GM21786 (cell line): ENCODE data around the gene RMI2.

Experiments
- ATAC-seq: cut with Tn5 transposase; IDR thresholded peaks from one replicate; pipeline ENCODE4 v1.9.1; 2021; ENCODE audit not compliant: unreplicated experiment

The RMI2 gene

GRCh38 chr16:11309895-11310633 is 35.2 kb upstream of the RMI2 start:
- peak; percentile 34 for ATAC-seq

GRCh38 chr16:11310634-11310977 is 34.7 kb upstream of the RMI2 start:
- no peak for ATAC-seq

- ATAC-seq = no peak
These were observed 34.2 kb upstream of the RMI2 start for GRCh38 chr16:11310997-11311561.

GRCh38 chr16:11312718-11313492 is 32.4 kb upstream of the RMI2 start:
- no peak for ATAC-seq

GRCh38 chr16:11313493-11314308 is 31.6 kb upstream of the RMI2 start:
- ATAC-seq = no peak

GRCh38 chr16:11314309-11314894 is 30.9 kb upstream of the RMI2 start:
- ATAC-seq = no peak

GRCh38 chr16:11315510-11315909 is 29.7 kb upstream of the RMI2 start:
- ATAC-seq = no peak

- ATAC-seq = no peak
These were observed 28.8 kb upstream of the RMI2 start for GRCh38 chr16:11316331-11317015.

- ATAC-seq = no peak
These were observed 26.4 kb upstream of the RMI2 start for GRCh38 chr16:11318817-11319216.

- no peak for ATAC-seq
These were observed 25.6 kb upstream of the RMI2 start for GRCh38 chr16:11319529-11320146.

GRCh38 chr16:11320170-11320569 is 25.1 kb upstream of the RMI2 start:
- no peak for ATAC-seq

GRCh38 chr16:11321662-11322061 is 23.6 kb upstream of the RMI2 start:
- no peak for ATAC-seq

GRCh38 chr16:11322823-11323222 is 22.4 kb upstream of the RMI2 start:
- no peak for ATAC-seq

- no peak for ATAC-seq
These were observed 21.5 kb upstream of the RMI2 start for GRCh38 chr16:11323551-11324336.

- no peak for ATAC-seq
These were observed 19.7 kb upstream of the RMI2 start for GRCh38 chr16:11325404-11326083.

GRCh38 chr16:11326084-11326736 is 19.0 kb upstream of the RMI2 start:
- ATAC-seq = no peak

GRCh38 chr16:11326737-11327276 is 18.5 kb upstream of the RMI2 start:
- ATAC-seq = no peak
